Measurements from ENCODE around the gene TCF4. TPM values are rescaled to one million over a fixed set of nuclear protein-coding genes. Genes with fewer than 3 reads are reported as not detected.
A peak's percentile ranks its signal among the peaks of the same experiment; 100 is the strongest.

TCF4 gene
- total RNA-seq, 1 experiment from 2014 or later = 2.3 TPM

DNA sequence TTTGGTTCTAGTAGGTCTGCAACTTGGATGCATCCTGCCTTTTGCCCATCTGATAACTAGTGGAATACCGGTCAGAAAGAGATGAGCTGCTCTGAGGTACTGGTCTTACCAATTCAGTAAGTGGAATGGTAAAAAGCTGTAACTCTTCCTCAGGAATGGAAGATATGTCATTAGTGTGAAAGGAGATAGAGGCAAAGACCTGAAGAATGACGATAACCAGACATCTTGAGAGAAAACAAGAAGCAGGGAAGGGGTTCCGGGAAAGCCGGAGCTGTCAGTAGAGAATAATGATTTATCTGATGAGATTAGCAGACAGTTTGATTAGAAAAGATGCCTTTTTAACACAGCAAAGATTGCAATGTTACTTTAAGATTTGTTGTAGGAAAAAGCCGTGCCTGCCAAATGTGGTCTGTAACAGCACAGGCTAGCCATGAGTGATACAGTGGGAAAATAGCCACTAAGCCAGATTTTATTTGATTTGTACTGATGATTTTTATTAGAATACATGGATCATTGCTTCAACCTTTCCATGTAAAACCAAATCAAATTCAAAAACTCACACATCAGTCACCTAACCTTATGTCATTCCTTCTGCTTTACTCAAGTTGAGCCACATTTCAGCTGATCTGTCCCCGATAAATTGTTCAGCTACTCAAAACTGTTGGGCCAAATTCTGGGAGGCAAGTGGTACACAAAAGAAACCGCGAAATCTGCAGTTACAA is 110.0 kb downstream of the TCF4 start:
- H3K36me3 ChIP-seq (ENCODE audit: control insufficient read depth, insufficient read depth, low read length) = no peaks in the 10 kb centered on the region
- no TSS peak for BruUV-seq (replicated peaks)
- intact Hi-C loops (cut with micrococcal nuclease; ENCODE audit: unreplicated experiment) = no loop called here
- no peaks in the 10 kb centered on the region for H3K4me1 ChIP-seq (ENCODE audit: control insufficient read depth, insufficient read depth, low read length)
- H3K27me3 ChIP-seq (ENCODE audit: control insufficient read depth, insufficient read depth, low read length) = no peaks in the 10 kb centered on the region
- no peak overlapping the region for H3K27ac ChIP-seq (ENCODE audit: low read length)
- no peak for DNase-seq (ENCODE audit: low read depth, low spot score)
- POLR2A ChIA-PET = no interaction called here
- H3K9me3 ChIP-seq (ENCODE audit: control insufficient read depth, insufficient read depth, low read depth, low read length) = no peaks in the 10 kb centered on the region
- no peak for TF ChIP-seq TCF7L2 (IDR thresholded peaks at IDR 0.05; ENCODE audit: low read depth, low read length)
- TF ChIP-seq CTCF (IDR thresholded peaks at IDR 0.05) = no peak
- TF ChIP-seq POLR2AphosphoS5 (IDR thresholded peaks at IDR 0.05; ENCODE audit: low read depth, low read length) = no peak
- TF ChIP-seq, protein P1, sequence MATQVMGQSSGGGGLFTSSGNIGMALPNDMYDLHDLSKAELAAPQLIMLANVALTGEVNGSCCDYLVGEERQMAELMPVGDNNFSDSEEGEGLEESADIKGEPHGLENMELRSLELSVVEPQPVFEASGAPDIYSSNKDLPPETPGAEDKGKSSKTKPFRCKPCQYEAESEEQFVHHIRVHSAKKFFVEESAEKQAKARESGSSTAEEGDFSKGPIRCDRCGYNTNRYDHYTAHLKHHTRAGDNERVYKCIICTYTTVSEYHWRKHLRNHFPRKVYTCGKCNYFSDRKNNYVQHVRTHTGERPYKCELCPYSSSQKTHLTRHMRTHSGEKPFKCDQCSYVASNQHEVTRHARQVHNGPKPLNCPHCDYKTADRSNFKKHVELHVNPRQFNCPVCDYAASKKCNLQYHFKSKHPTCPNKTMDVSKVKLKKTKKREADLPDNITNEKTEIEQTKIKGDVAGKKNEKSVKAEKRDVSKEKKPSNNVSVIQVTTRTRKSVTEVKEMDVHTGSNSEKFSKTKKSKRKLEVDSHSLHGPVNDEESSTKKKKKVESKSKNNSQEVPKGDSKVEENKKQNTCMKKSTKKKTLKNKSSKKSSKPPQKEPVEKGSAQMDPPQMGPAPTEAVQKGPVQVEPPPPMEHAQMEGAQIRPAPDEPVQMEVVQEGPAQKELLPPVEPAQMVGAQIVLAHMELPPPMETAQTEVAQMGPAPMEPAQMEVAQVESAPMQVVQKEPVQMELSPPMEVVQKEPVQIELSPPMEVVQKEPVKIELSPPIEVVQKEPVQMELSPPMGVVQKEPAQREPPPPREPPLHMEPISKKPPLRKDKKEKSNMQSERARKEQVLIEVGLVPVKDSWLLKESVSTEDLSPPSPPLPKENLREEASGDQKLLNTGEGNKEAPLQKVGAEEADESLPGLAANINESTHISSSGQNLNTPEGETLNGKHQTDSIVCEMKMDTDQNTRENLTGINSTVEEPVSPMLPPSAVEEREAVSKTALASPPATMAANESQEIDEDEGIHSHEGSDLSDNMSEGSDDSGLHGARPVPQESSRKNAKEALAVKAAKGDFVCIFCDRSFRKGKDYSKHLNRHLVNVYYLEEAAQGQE (IDR thresholded peaks at IDR 0.05; ENCODE audit: insufficient read depth in 1 of 2, low read depth in 2 of 2, low read length in 1 of 2) = no peak
- TF ChIP-seq SIN3A (IDR thresholded peaks at IDR 0.05; ENCODE audit: borderline replicate concordance, insufficient read depth, low read depth, low read length) = no peak
- H3K4me3 ChIP-seq (ENCODE audit: low read depth in 2 of 2, low read length in 2 of 2) = peak overlapping the region; percentile 37 to 44
- CTCF ChIA-PET = interaction anchor here (0.6 kb wide), 1 partner anchor 104 kb away, joined by 4 read pairs; no protein-coding TSS in a partner anchor
- in situ Hi-C loops (cut with HindIII; ENCODE audit: low pct_unique_long_range_greater_than_20kb, low sequenced_read_pairs) = no loop called here
- ATAC-seq = no peak; the same call in 1 of the 2 replicates

GRCh38 chr18:55477499-55477859 is 110.5 kb downstream of the TCF4 start:
- ChIA-PET POLR2A (no interaction called here), CTCF (no interaction called here)
- H3K4me1 ChIP-seq (ENCODE audit: control insufficient read depth, insufficient read depth, low read length) = no peaks in the 10 kb centered on the region
- DNase-seq (ENCODE audit: low read depth, low spot score) (no peak), ATAC-seq (peak; percentile 74)
- no peak overlapping the region for H3K27ac ChIP-seq (ENCODE audit: low read length)
- H3K9me3 ChIP-seq (ENCODE audit: control insufficient read depth, insufficient read depth, low read depth, low read length) = no peaks in the 10 kb centered on the region
- no TSS peak for BruUV-seq (replicated peaks)
- intact Hi-C loops (cut with micrococcal nuclease; ENCODE audit: unreplicated experiment) (no loop called here), in situ Hi-C loops (cut with HindIII; ENCODE audit: low pct_unique_long_range_greater_than_20kb, low sequenced_read_pairs) (no loop called here)
- H3K36me3 ChIP-seq (ENCODE audit: control insufficient read depth, insufficient read depth, low read length) = no peaks in the 10 kb centered on the region
- peak overlapping the region; percentile 37 to 44 for H3K4me3 ChIP-seq (ENCODE audit: low read depth in 2 of 2, low read length in 2 of 2)
- TF ChIP-seq POLR2AphosphoS5 (IDR thresholded peaks at IDR 0.05; ENCODE audit: low read depth, low read length) (no peak), TCF7L2 (IDR thresholded peaks at IDR 0.05; ENCODE audit: low read depth, low read length) (no peak)
- TF ChIP-seq, protein P1 (IDR thresholded peaks at IDR 0.05; ENCODE audit: insufficient read depth in 1 of 2, low read depth in 2 of 2, low read length in 1 of 2) = no peak
- H3K27me3 ChIP-seq (ENCODE audit: control insufficient read depth, insufficient read depth, low read length) = no peaks in the 10 kb centered on the region

All from Panc1 (cell line).